Right lobe of liver (tissue), 6 donors: ENCODE results near the gene SLC38A10. TPM values are rescaled to one million over a fixed set of nuclear protein-coding genes. Genes with fewer than 3 reads are reported as not detected.

Experiments
- ATAC-seq, 4 donors: fragments of 200-7000 bp; cut with Tn5 transposase; one replicate each; pipeline ENCODE4 v1.9.1; 2020; ENCODE audit warnings: mild to moderate bottlenecking in 4 of 4, moderate library complexity in 4 of 4
- DNase-seq, 3 donors: peaks; one replicate each; pipeline ENCODE4 v3.0.0-alpha.2; 2020
- H3K27ac ChIP-seq, 3 donors: fragments of 200-600 bp; one replicate each; pipeline ENCODE4 v1.8.0; 2022
- H3K27me3 ChIP-seq, 2 donors: fragments of 200-600 bp; one replicate each; pipeline ENCODE4 v1.8.0; 2022
- H3K36me3 ChIP-seq, 4 donors: fragments of 200-600 bp; sonication (generic) in 1 of 4; one replicate each; pipeline versions ENCODE4 v1.5.1 to v1.8.0; 2017 to 2022; ENCODE audit warnings: control low read depth in 1 of 4
- H3K4me1 ChIP-seq, 4 donors: fragments of 200-600 bp; sonication (generic) in 1 of 4; one replicate each; pipeline versions ENCODE4 v1.5.1 to v1.8.0; 2017 to 2022; ENCODE audit warnings: control low read depth in 1 of 4
- H3K4me3 ChIP-seq, 3 donors: fragments of 200-600 bp; one replicate each; pipeline ENCODE4 v1.8.0; 2022
- H3K9me3 ChIP-seq, 4 donors: fragments of 200-600 bp; sonication (generic) in 1 of 4; one replicate each; pipeline versions ENCODE4 v1.5.1 to v1.8.0; 2017 to 2022; ENCODE audit warnings: control low read depth in 1 of 4
- CTCF ChIP-seq, 4 donors: fragments of 200-600 bp in 3 of 4; fragments of 450-650 bp in 1 of 4; IDR thresholded peaks; one replicate each; pipeline versions ENCODE4 v1.5.1 to v1.8.0; 2016 to 2022; ENCODE audit warnings: antibody characterized with exemption in 4 of 4, mild to moderate bottlenecking in 2 of 4
- POLR2A ChIP-seq: fragments of 450-650 bp; IDR thresholded peaks from one replicate; pipeline ENCODE4 v1.6.1; 2017; ENCODE audit warnings: antibody characterized with exemption, mild to moderate bottlenecking
- WGBS: methylation state at CpG from one replicate; pipeline ENCODE4 v1.1.6; 2018; ENCODE audit warnings: low coverage, low lambda C conversion rate; ENCODE audit not compliant: insufficient coverage; ENCODE audit errors: missing lambda C conversion rate; 5-methylcytosine and 5-hydroxymethylcytosine counted together
- intact Hi-C, 2 donors: fragments of 100-400 bp; cut with DNase I; formaldehyde crosslinking; loops; one replicate each; pipeline versions ENCODE4 v1.11.2 to v1.14.1; 2022
- total RNA-seq, 6 experiments: library from RNA; depleted of rRNA in 2 of 6; stranded (reverse); fragments of >200 nt in 2 of 6; fragmentation: NEBNext Ultra II Directional in 3 of 6; extraction: Animal tissue kit (Norgen Biotek cat#: 25700) in 3 of 6; gene quantifications; one replicate each; pipeline versions ENCODE4 v1.1.0 to v1.2.4, GENCODE V29; 2016 to 2023
- donor health status: DM: no; HTN: yes; CAD: no.
- donor health status: DM: no; HTN: no; CAD: no.
- donor health status: DM: no; HTN: no; CAD: no.
- donor health status: DM: no; HTN: yes; CAD: no.
- donor health status: DM: no; HTN: yes; CAD: no.

The SLC38A10 gene
- total RNA-seq, 6 experiments from 2014 or later = 60.9 to 104 (median 86.1) TPM

GRCh38 chr17:81292450-81292849 is 2.7 kb downstream of the SLC38A10 start:
- intact Hi-C loops = no loop called here
- Histone ChIP-seq H3K4me3 (no peak overlapping the region), H3K27me3 (no peaks in the 10 kb centered on the region), H3K36me3 (peaks cover 0 to 20% (median 4%) of the 10 kb centered on the region in 4 donors), H3K9me3 (no peaks in the 10 kb centered on the region), H3K4me1 (peaks cover 0 to 41% (median 13%) of the 10 kb centered on the region in 4 donors), H3K27ac (peak overlapping the region in 1 of 3 donors; percentile 18)
- DNase-seq = no peak
- no peak for ATAC-seq
- 71% methylated on average over 9 of the region's 12 CpGs for WGBS
- TF ChIP-seq CTCF (IDR thresholded peaks at IDR 0.05) (no peak), POLR2A (no peak)

- ATAC-seq (peak; percentile 57 to 72 (median 66)), DNase-seq (peak; percentile 80 to 82 (median 80))
- TF ChIP-seq POLR2A (no peak), CTCF (IDR thresholded peaks at IDR 0.05) (peak; percentile 79 to 94 (median 86))
- H3K9me3 ChIP-seq = no peaks in the 10 kb centered on the region
- peaks cover 0 to 41% (median 13%) of the 10 kb centered on the region in 4 donors for H3K4me1 ChIP-seq
- 0% methylated on average over 3 of the region's 16 CpGs for WGBS
- peaks cover 0 to 22% (median 7%) of the 10 kb centered on the region in 4 donors for H3K36me3 ChIP-seq
- intact Hi-C loops = no loop called here
- H3K4me3 ChIP-seq = no peak overlapping the region
- peak overlapping the region in 1 of 3 donors; percentile 18 for H3K27ac ChIP-seq
- no peaks in the 10 kb centered on the region for H3K27me3 ChIP-seq
These were observed 3.4 kb downstream of the SLC38A10 start for GRCh38 chr17:81291662-81292061.

GRCh38 chr17:81290230-81290629 is 4.9 kb downstream of the SLC38A10 start:
- Histone ChIP-seq H3K4me3 (no peak overlapping the region), H3K27ac (no peak overlapping the region), H3K4me1 (peaks cover 0 to 32% (median 13%) of the 10 kb centered on the region in 4 donors), H3K36me3 (peaks cover 0 to 22% (median 7%) of the 10 kb centered on the region in 4 donors), H3K9me3 (no peaks in the 10 kb centered on the region), H3K27me3 (no peaks in the 10 kb centered on the region)
- no peak for TF ChIP-seq POLR2A
- TF ChIP-seq CTCF (IDR thresholded peaks at IDR 0.05) = no peak
- intact Hi-C loops = no loop called here
- ATAC-seq (no peak), DNase-seq (no peak)
- WGBS = 89% methylated on average over 4 of the region's 5 CpGs

GRCh38 chr17:81289627-81290026 is 5.5 kb downstream of the SLC38A10 start:
- peaks cover 0 to 32% (median 13%) of the 10 kb centered on the region in 4 donors for H3K4me1 ChIP-seq
- no peak overlapping the region for H3K4me3 ChIP-seq
- no peak for ATAC-seq
- H3K36me3 ChIP-seq = peaks cover 0 to 27% (median 7%) of the 10 kb centered on the region in 4 donors
- WGBS = 97% methylated on average over 14 of the region's 21 CpGs
- H3K27me3 ChIP-seq = no peaks in the 10 kb centered on the region
- H3K27ac ChIP-seq = no peak overlapping the region
- no peaks in the 10 kb centered on the region for H3K9me3 ChIP-seq
- intact Hi-C loops = loop anchor here in 1 of 2 donors (10.0 kb wide), 1 partner anchor 195 kb away; no protein-coding TSS in a partner anchor
- DNase-seq = no peak
- no peak for TF ChIP-seq CTCF (IDR thresholded peaks at IDR 0.05)
- no peak for TF ChIP-seq POLR2A
